ENCODE measurements around the gene DSC1. TPM values are rescaled to one million over a fixed set of nuclear protein-coding genes. Genes with fewer than 3 reads are reported as not detected.
"Not testable (repeated sequence)": the region's sequence is repeated elsewhere in the genome, so short reads cannot be mapped to it uniquely, and the experiment has no call there.

DSC1 gene
- polyA plus RNA-seq, 1 of the 3 experiments (the other 2 are of a cell fraction): not detected

GRCh38 chr18:31177369-31177768, 14.7 kb upstream of the DSC1 start:
- H3K27me3 ChIP-seq (ENCODE audit: insufficient read depth); H3K4me1 ChIP-seq (ENCODE audit: control insufficient read depth in 1 of 2, insufficient read depth in 2 of 2, low read depth in 1 of 2, low read length in 1 of 2); H3K4me2 ChIP-seq; H3K27ac ChIP-seq (ENCODE audit: low read depth in 2 of 2, low read length in 1 of 2); POLR2A ChIA-PET; H3K9me3 ChIP-seq; H3F3A ChIP-seq (replicated peaks; ENCODE audit: insufficient read depth); H2AFZ ChIP-seq (ENCODE audit: low read depth); H3K36me3 ChIP-seq (replicated peaks in 1 of 2; ENCODE audit: control insufficient read depth in 1 of 2, insufficient read depth in 2 of 2, low read length in 1 of 2); H3K79me2 ChIP-seq (ENCODE audit: insufficient read depth); H4K20me1 ChIP-seq (ENCODE audit: insufficient read depth); H3K9ac ChIP-seq; H3K9me2 ChIP-seq; DNase-seq; H3K4me3 ChIP-seq (ENCODE audit: low read depth in 2 of 2, low read length in 1 of 2): not testable (repeated sequence)
- 10% methylated on average over 6 of the region's 6 CpGs for WGBS (ENCODE audit: low lambda C conversion rate)
- CTCF ChIA-PET: interaction anchor here (1.1 kb wide), 1 partner anchor 65 kb away, joined by 3 read pairs; no protein-coding TSS in a partner anchor

GRCh38 chr18:31176531-31176930, 13.9 kb upstream of the DSC1 start:
- Histone ChIP-seq H4K20me1 (ENCODE audit: insufficient read depth) (no peaks in the 10 kb centered on the region), H3K9ac (no peak overlapping the region), H2AFZ (ENCODE audit: low read depth) (no peak overlapping the region), H3K4me1 (ENCODE audit: control insufficient read depth in 1 of 2, insufficient read depth in 2 of 2, low read depth in 1 of 2, low read length in 1 of 2) (no peaks in the 10 kb centered on the region), H3K27me3 (ENCODE audit: insufficient read depth) (no peaks in the 10 kb centered on the region), H3K79me2 (ENCODE audit: insufficient read depth) (no peaks in the 10 kb centered on the region), H3K36me3 (replicated peaks in 1 of 2; ENCODE audit: control insufficient read depth in 1 of 2, insufficient read depth in 2 of 2, low read length in 1 of 2) (no peaks in the 10 kb centered on the region), H3K4me2 (no peak overlapping the region), H3K27ac (ENCODE audit: low read depth in 2 of 2, low read length in 1 of 2) (no peak overlapping the region), H3K4me3 (ENCODE audit: low read depth in 2 of 2, low read length in 1 of 2) (no peak overlapping the region), H3K9me3 (no peaks in the 10 kb centered on the region), H3K9me2 (no peaks in the 10 kb centered on the region), H3F3A (replicated peaks; ENCODE audit: insufficient read depth) (no peaks in the 10 kb centered on the region)
- WGBS (ENCODE audit: low lambda C conversion rate): 4% methylated on average over 2 of the region's 2 CpGs
- no peak for DNase-seq
- POLR2A ChIA-PET: no interaction called here
- TF ChIP-seq CTCF (IDR thresholded peaks at IDR 0.05): no peak
- TF ChIP-seq TEAD4 (IDR thresholded peaks at IDR 0.05; ENCODE audit: borderline replicate concordance, insufficient read depth): no peak
- TF ChIP-seq GATA2 (CRISPR knock-in tag; IDR thresholded peaks at IDR 0.05): no peak
- no peak for TF ChIP-seq MAX (IDR thresholded peaks at IDR 0.05; ENCODE audit: low read depth)
- no peak for TF ChIP-seq RAD21 (IDR thresholded peaks at IDR 0.05; ENCODE audit: low read length)
- no peak for TF ChIP-seq IRF3 (IDR thresholded peaks at IDR 0.05; ENCODE audit: low read depth, low read length)
- TF ChIP-seq ELF1 (IDR thresholded peaks at IDR 0.05): no peak
- TF ChIP-seq POLR2AphosphoS5 (IDR thresholded peaks at IDR 0.05; ENCODE audit: low read depth, low read length): no peak
- no peak for TF ChIP-seq MEF2A (IDR thresholded peaks at IDR 0.05; ENCODE audit: borderline replicate concordance, low read depth)
- TF ChIP-seq USF2 (IDR thresholded peaks at IDR 0.05; ENCODE audit: borderline replicate concordance, low read depth, low read length): no peak
- no peak for TF ChIP-seq RXRA (IDR thresholded peaks at IDR 0.05; ENCODE audit: borderline replicate concordance, low read depth)
- TF ChIP-seq SMC3 (IDR thresholded peaks at IDR 0.05; ENCODE audit: low read depth, low read length): no peak
- no peak for TF ChIP-seq NFIC (IDR thresholded peaks at IDR 0.05; ENCODE audit: borderline replicate concordance)
- no peak for TF ChIP-seq NRF1 (IDR thresholded peaks at IDR 0.05; ENCODE audit: low read depth, low read length)
- TF ChIP-seq EZH2phosphoT487 (IDR thresholded peaks at IDR 0.05; ENCODE audit: borderline replicate concordance, low read depth): no peak
- no peak for TF ChIP-seq PBX3 (IDR thresholded peaks at IDR 0.05)
- TF ChIP-seq TAF1 (IDR thresholded peaks at IDR 0.05; ENCODE audit: borderline replicate concordance, low read depth, low read length): no peak
- no peak for TF ChIP-seq RCOR1 (IDR thresholded peaks at IDR 0.05; ENCODE audit: low read length)
- no peak for TF ChIP-seq YY1 (IDR thresholded peaks at IDR 0.05; ENCODE audit: low read depth)
- TF ChIP-seq SIN3A (IDR thresholded peaks at IDR 0.05; ENCODE audit: borderline replicate concordance, low read depth, low read length): no peak
- CTCF ChIA-PET: interaction anchor here (1.1 kb wide), 1 partner anchor 11 kb away, joined by 3 read pairs; no protein-coding TSS in a partner anchor
